ENCODE data around the gene SNTG2. TPM values are rescaled to one million over a fixed set of nuclear protein-coding genes. Genes with fewer than 3 reads are reported as not detected.

Gene SNTG2
- total RNA-seq, 6 experiments from 2014 or later: not detected

DNA sequence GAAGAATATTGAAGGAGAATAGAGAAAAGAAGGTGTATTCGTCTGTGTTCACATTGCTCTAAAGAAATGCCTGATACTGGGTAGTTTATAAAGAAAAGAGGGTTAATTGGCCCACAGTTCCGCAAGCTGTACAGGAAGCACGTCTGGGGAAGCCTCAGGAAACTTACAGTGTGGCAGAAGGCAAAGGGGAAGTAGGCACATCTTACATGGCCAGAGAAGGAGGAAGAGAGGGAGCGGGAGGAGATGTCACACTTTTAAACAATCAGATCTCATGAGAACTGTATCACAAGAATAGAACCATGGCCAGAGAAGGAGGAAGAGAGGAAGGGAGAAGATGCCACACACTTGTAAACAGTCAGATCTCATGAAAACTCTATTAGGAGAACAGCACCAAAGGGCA, 303.0 kb downstream of the SNTG2 start:
- ATAC-seq: peak in 3 of 4 donors; percentile 7 to 52 (median 14)

DNA sequence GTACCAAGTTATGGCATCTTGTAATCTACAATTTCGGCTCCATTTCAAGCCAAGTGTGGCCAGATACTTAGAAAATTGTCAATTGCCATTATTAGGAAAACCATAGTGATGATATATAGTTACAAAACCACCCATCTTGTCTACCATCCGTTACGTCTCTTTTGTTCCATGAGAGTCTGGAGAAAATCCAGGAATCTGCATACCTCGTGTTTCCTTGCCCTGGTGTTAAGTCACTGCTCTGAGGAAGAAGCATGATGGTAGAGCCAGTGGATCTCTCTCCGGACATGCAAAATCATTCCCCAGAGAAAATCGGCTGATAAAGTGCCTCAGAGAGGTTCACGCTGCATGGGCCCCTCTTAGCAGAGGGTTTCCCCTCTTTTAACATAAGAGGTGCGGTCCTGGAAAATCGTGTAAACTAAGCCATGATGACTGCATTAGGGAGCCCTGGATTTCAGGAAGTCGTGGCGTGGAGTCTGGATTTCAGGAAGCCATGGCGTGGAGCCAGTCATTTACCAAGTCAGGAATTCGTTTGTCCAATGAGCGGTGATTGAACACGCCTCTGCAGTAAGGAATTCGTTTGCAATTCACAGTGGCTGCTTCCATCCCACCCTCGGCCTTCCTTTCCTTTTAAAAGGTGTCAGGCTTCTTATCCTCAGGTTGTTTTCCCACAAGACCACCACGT, 304.2 kb downstream of the SNTG2 start:
- H3K36me3 ChIP-seq: no peaks in the 10 kb centered on the region
- intact Hi-C loops (cut with DNase I): no loop called here
- H3K9me3 ChIP-seq: no peaks in the 10 kb centered on the region
- DNase-seq: no peak
- no peaks in the 10 kb centered on the region for H3K4me1 ChIP-seq
- no peaks in the 10 kb centered on the region for H3K27me3 ChIP-seq
- no peak for TF ChIP-seq CTCF (IDR thresholded peaks at IDR 0.05)
- TF ChIP-seq POLR2A (IDR thresholded peaks at IDR 0.05): no peak
- no peak overlapping the region for H3K4me3 ChIP-seq
- H3K27ac ChIP-seq: no peak overlapping the region
- ATAC-seq: no peak
- 56% methylated on average over 18 of the region's 18 CpGs for WGBS (ENCODE audit: insufficient coverage, low coverage, low lambda C conversion rate, missing lambda C conversion rate)

More for the DNA sequence above, 303.0 kb downstream of the SNTG2 start:
- WGBS (ENCODE audit: insufficient coverage, low coverage, low lambda C conversion rate, missing lambda C conversion rate): 22% methylated on average over 4 of the region's 4 CpGs
- no peaks in the 10 kb centered on the region for H3K36me3 ChIP-seq
- TF ChIP-seq POLR2A (IDR thresholded peaks at IDR 0.05) (no peak), CTCF (IDR thresholded peaks at IDR 0.05) (no peak)
- H3K27me3 ChIP-seq: no peaks in the 10 kb centered on the region
- no peak overlapping the region for H3K27ac ChIP-seq
- H3K9me3 ChIP-seq: no peaks in the 10 kb centered on the region
- H3K4me3 ChIP-seq: no peak overlapping the region
- no peaks in the 10 kb centered on the region for H3K4me1 ChIP-seq
- no peak for DNase-seq
- intact Hi-C loops (cut with DNase I): no loop called here

- ATAC-seq (no peak), DNase-seq (no peak)
- TF ChIP-seq POLR2A (IDR thresholded peaks at IDR 0.05) (no peak), CTCF (IDR thresholded peaks at IDR 0.05) (no peak)
- no peaks in the 10 kb centered on the region for H3K4me1 ChIP-seq
- intact Hi-C loops (cut with DNase I): no loop called here
- no peaks in the 10 kb centered on the region for H3K36me3 ChIP-seq
- H3K27ac ChIP-seq: no peak overlapping the region
- H3K4me3 ChIP-seq: no peak overlapping the region
- 53% methylated on average over 10 of the region's 10 CpGs for WGBS (ENCODE audit: insufficient coverage, low coverage, low lambda C conversion rate, missing lambda C conversion rate)
- no peaks in the 10 kb centered on the region for H3K9me3 ChIP-seq
- H3K27me3 ChIP-seq: no peaks in the 10 kb centered on the region
These were observed 306.1 kb downstream of the SNTG2 start for GRCh38 chr2:1256632-1257324.

DNA sequence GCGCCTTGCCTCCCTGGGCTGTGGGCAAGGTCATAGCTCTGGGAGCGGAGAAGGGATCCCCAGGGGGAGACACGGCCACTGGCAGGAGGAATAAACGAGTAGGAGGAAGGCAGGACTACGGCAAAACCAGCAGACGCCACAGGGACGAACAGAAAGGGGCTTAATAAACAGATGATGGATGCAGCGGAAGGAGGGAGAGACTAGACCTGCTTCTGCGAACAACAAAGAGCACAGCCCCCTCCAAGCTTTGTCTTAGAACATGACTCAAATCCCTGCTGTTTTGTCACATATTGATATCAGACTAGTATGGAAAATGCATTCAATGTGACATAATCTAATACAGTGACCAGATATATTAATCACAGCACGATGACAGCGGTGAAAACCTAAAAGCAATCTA, 306.7 kb downstream of the SNTG2 start:
- no peaks in the 10 kb centered on the region for H3K9me3 ChIP-seq
- no peak for DNase-seq
- WGBS (ENCODE audit: insufficient coverage, low coverage, low lambda C conversion rate, missing lambda C conversion rate): 46% methylated on average over 9 of the region's 11 CpGs
- no peak overlapping the region for H3K4me3 ChIP-seq
- H3K27ac ChIP-seq: no peak overlapping the region
- TF ChIP-seq CTCF (IDR thresholded peaks at IDR 0.05): no peak
- TF ChIP-seq POLR2A (IDR thresholded peaks at IDR 0.05): no peak
- no peak for ATAC-seq
- intact Hi-C loops (cut with DNase I): no loop called here
- H3K27me3 ChIP-seq: no peaks in the 10 kb centered on the region
- H3K36me3 ChIP-seq: no peaks in the 10 kb centered on the region
- no peaks in the 10 kb centered on the region for H3K4me1 ChIP-seq
